HG02678 (cell line): ENCODE results near the gene TMEM238L.
"Not testable (repeated sequence)": the region's sequence is repeated elsewhere in the genome, so short reads cannot be mapped to it uniquely, and the experiment has no call there.

ENCODE experiments used
- ATAC-seq: cut with Tn5 transposase; IDR thresholded peaks from one replicate; pipeline ENCODE4 v1.9.1; 2021; ENCODE audit warnings: mild to moderate bottlenecking, moderate library complexity; ENCODE audit not compliant: unreplicated experiment

The TMEM238L gene

GRCh38 chr17:10803830-10804475, at the start of gene TMEM238L:
Gene TMEM238L, minus strand, starts transcription at chr17:10804099. Its CDS starts 136 bp downstream, at chr17:10803963.
- ATAC-seq = no peak

- ATAC-seq = not testable (repeated sequence)
Observed at GRCh38 chr17:10846636-10847035, 42.7 kb upstream of the TMEM238L start.

GRCh38 chr17:10845388-10845751, 41.5 kb upstream of the TMEM238L start:
- ATAC-seq = no peak

GRCh38 chr17:10844621-10845387, 40.9 kb upstream of the TMEM238L start:
- peak; percentile 85 for ATAC-seq

- ATAC-seq = no peak
Observed at GRCh38 chr17:10843811-10844210, 39.9 kb upstream of the TMEM238L start.

GRCh38 chr17:10842658-10843057, 38.8 kb upstream of the TMEM238L start:
- ATAC-seq = no peak

GRCh38 chr17:10838682-10839081, 34.8 kb upstream of the TMEM238L start:
- no peak for ATAC-seq

GRCh38 chr17:10837921-10838320, 34.0 kb upstream of the TMEM238L start, which contains the start of gene PIRT:
Gene PIRT, minus strand, starts transcription at chr17:10838087. Its CDS starts 12,442 bp downstream, at chr17:10825645.
- no peak for ATAC-seq

GRCh38 chr17:10836966-10837590, 33.2 kb upstream of the TMEM238L start:
- ATAC-seq = no peak

- no peak for ATAC-seq
Observed at GRCh38 chr17:10836145-10836544, 32.2 kb upstream of the TMEM238L start.

GRCh38 chr17:10831696-10832095, 27.8 kb upstream of the TMEM238L start:
- no peak for ATAC-seq

GRCh38 chr17:10827898-10828552, 24.1 kb upstream of the TMEM238L start:
- no peak for ATAC-seq

- no peak for ATAC-seq
Observed at GRCh38 chr17:10824874-10825273, 21.0 kb upstream of the TMEM238L start.

- ATAC-seq = no peak
Observed at GRCh38 chr17:10821770-10822169, 17.9 kb upstream of the TMEM238L start.

GRCh38 chr17:10821054-10821453, 17.2 kb upstream of the TMEM238L start:
- ATAC-seq = no peak

- no peak for ATAC-seq
Observed at GRCh38 chr17:10815319-10815718, 11.4 kb upstream of the TMEM238L start.

GRCh38 chr17:10814075-10814474, 10.2 kb upstream of the TMEM238L start:
- no peak for ATAC-seq

GRCh38 chr17:10812674-10813073, 8.8 kb upstream of the TMEM238L start:
- no peak for ATAC-seq

GRCh38 chr17:10809605-10810004, 5.7 kb upstream of the TMEM238L start:
- no peak for ATAC-seq

GRCh38 chr17:10807704-10808128, 3.8 kb upstream of the TMEM238L start:
- ATAC-seq = no peak

- no peak for ATAC-seq
Observed at GRCh38 chr17:10806545-10807262, 2.8 kb upstream of the TMEM238L start.
